Measurements from ENCODE around the gene UBTF. TPM values are rescaled to one million over a fixed set of nuclear protein-coding genes. Genes with fewer than 3 reads are reported as not detected.

The UBTF gene
- total and polyA plus RNA-seq, 9 of the 15 experiments (the other 6 are each of a cell fraction or from before 2014, with no cell fraction given), result 1.2 to 113 (median 83.6) TPM

GRCh38 chr17:44210342-44211192 lies 8.9 kb downstream of the UBTF start (continued):
- TF ChIP-seq KLF1 (tag; IDR thresholded peaks at IDR 0.05), result 0 out of 2 replicates have a peak, but pooled peaks have one; percentile 35
- no peak for TF ChIP-seq RHOXF2B (CRISPR knock-in tag; conservative IDR thresholded peaks at IDR 0.05)
- TF ChIP-seq MAZ (CRISPR knock-in tag; conservative IDR thresholded peaks at IDR 0.05 in 1 of 2, IDR thresholded peaks at IDR 0.05 in 1 of 2), result peak; percentile 81 to 95
- TF ChIP-seq, protein P1, sequence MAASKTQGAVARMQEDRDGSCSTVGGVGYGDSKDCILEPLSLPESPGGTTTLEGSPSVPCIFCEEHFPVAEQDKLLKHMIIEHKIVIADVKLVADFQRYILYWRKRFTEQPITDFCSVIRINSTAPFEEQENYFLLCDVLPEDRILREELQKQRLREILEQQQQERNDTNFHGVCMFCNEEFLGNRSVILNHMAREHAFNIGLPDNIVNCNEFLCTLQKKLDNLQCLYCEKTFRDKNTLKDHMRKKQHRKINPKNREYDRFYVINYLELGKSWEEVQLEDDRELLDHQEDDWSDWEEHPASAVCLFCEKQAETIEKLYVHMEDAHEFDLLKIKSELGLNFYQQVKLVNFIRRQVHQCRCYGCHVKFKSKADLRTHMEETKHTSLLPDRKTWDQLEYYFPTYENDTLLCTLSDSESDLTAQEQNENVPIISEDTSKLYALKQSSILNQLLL (CRISPR knock-in tag; IDR thresholded peaks at IDR 0.05; ENCODE audit: borderline replicate concordance), result no peak
- no peak for TF ChIP-seq ZZZ3 (IDR thresholded peaks at IDR 0.05)
- TF ChIP-seq, protein P2, sequence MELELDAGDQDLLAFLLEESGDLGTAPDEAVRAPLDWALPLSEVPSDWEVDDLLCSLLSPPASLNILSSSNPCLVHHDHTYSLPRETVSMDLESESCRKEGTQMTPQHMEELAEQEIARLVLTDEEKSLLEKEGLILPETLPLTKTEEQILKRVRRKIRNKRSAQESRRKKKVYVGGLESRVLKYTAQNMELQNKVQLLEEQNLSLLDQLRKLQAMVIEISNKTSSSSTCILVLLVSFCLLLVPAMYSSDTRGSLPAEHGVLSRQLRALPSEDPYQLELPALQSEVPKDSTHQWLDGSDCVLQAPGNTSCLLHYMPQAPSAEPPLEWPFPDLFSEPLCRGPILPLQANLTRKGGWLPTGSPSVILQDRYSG (tag; conservative IDR thresholded peaks at IDR 0.05; ENCODE audit: low read depth), result 0 out of 2 replicates have a peak, but pooled peaks have one; percentile 34
- TF ChIP-seq MXI1 (IDR thresholded peaks at IDR 0.05; ENCODE audit: low read depth, low read length), result peak; percentile 89
- no peak for TF ChIP-seq LARP7 (IDR thresholded peaks at IDR 0.05)
- peak; percentile 89 for TF ChIP-seq CCNT2 (IDR thresholded peaks at IDR 0.05; ENCODE audit: borderline replicate concordance, extremely low read depth, insufficient read length, low read depth, low read length)
- peak; percentile 77 for TF ChIP-seq SAP30 (IDR thresholded peaks at IDR 0.05; ENCODE audit: borderline replicate concordance, insufficient read depth, low read depth, low read length, poor library complexity, severe bottlenecking)
- TF ChIP-seq TRIM24 (IDR thresholded peaks at IDR 0.05), result peak in 1 of 2 experiments; percentile 77; a peak in 2 of 4 replicates
- peak; percentile 95 for TF ChIP-seq L3MBTL2 (IDR thresholded peaks at IDR 0.05)
- peak in 1 of 2 experiments; percentile 69; a peak in 2 of 4 replicates for TF ChIP-seq TEAD1 (CRISPR knock-in tag; IDR thresholded peaks at IDR 0.05)
- TF ChIP-seq MEIS2 (IDR thresholded peaks at IDR 0.05; ENCODE audit: partially characterized antibody), result peak; percentile 47
- TF ChIP-seq ZNF644 (tag; IDR thresholded peaks at IDR 0.05; ENCODE audit: low read depth), result no peak
- TF ChIP-seq SMARCA4 (IDR thresholded peaks at IDR 0.05), result 0 out of 2 replicates have a peak, but pooled peaks have one; percentile 38
- no peak for TF ChIP-seq HNRNPUL1 (IDR thresholded peaks at IDR 0.05; ENCODE audit: low read length)
- TF ChIP-seq MITF (IDR thresholded peaks at IDR 0.05), result peak; percentile 48; the same call in 1 of the 2 replicates
- peak; percentile 82; the same call in 1 of the 2 replicates for TF ChIP-seq KDM2B (CRISPR knock-in tag; IDR thresholded peaks at IDR 0.05)
- TF ChIP-seq JUNB (CRISPR knock-in tag; conservative IDR thresholded peaks at IDR 0.05), result no peak

All from K562 (cell line).